HepG2 (cell line): ENCODE data around the gene TRIM67. TPM values are rescaled to one million over a fixed set of nuclear protein-coding genes. Genes with fewer than 3 reads are reported as not detected.
A peak's percentile ranks its signal among the peaks of the same experiment; 100 is the strongest.

ENCODE experiments used
- CEBPB ChIP-seq: IDR thresholded peaks from 2 replicates; pipeline ENCODE4 v1.6.1; 2011; ENCODE audit warnings: low read depth, low read length, improper control_type of control experiment, borderline replicate concordance
- FOXP1 ChIP-seq, 2 experiments: fragments of 450-650 bp in 1 of 2; IDR thresholded peaks; 2 replicates each; pipeline ENCODE4 v1.6.1; 2017 to 2018; ENCODE audit warnings: antibody characterized with exemption in 1 of 2
- HIVEP1 ChIP-seq: sonication (generic); formaldehyde crosslinking; IDR thresholded peaks from 2 replicates; pipeline ENCODE4 v1.4.0; 2020; ENCODE audit warnings: mild to moderate bottlenecking, missing genetic modification reagents
- HNF4A ChIP-seq: sonication (generic); formaldehyde crosslinking; IDR thresholded peaks from 2 replicates; pipeline ENCODE4 v1.4.0; 2020; ENCODE audit warnings: missing genetic modification reagents
- HOXD1 ChIP-seq: sonication (generic); formaldehyde crosslinking; IDR thresholded peaks from 2 replicates; pipeline ENCODE4 v1.5.0; 2020; ENCODE audit warnings: missing genetic modification reagents
- IKZF4 ChIP-seq: sonication (generic); formaldehyde crosslinking; IDR thresholded peaks from 2 replicates; pipeline ENCODE4 v1.5.1; 2020; ENCODE audit warnings: borderline replicate concordance, mild to moderate bottlenecking, low read depth, missing genetic modification reagents; ENCODE audit errors: not compliant biosample characterization
- KAT2B ChIP-seq: fragments of 150-350 bp; IDR thresholded peaks from 2 replicates; pipeline ENCODE4 v1.6.1; 2014; ENCODE audit warnings: low read depth, low read length, borderline replicate concordance
- KLF16 ChIP-seq, 2 experiments: sonication (generic) in 1 of 2; formaldehyde crosslinking in 1 of 2; IDR thresholded peaks; 2 replicates each; pipeline versions ENCODE4 v1.6.1 to v1.8.0; 2016 to 2023; ENCODE audit warnings: missing genetic modification reagents in 2 of 2, missing compliant biosample characterization in 1 of 2
- KLF9 ChIP-seq: IDR thresholded peaks from 2 replicates; pipeline ENCODE4 v1.6.1; 2016; ENCODE audit warnings: low read depth
- MAFG ChIP-seq: sonication (generic); formaldehyde crosslinking; IDR thresholded peaks from 2 replicates; pipeline ENCODE4 v1.5.1; 2020; ENCODE audit warnings: mild to moderate bottlenecking, missing genetic modification reagents
- MTF1 ChIP-seq: sonication (generic); formaldehyde crosslinking; IDR thresholded peaks from 2 replicates; pipeline ENCODE4 v1.5.0; 2020; ENCODE audit warnings: missing genetic modification reagents
- PAF1 ChIP-seq: IDR thresholded peaks from 2 replicates; pipeline ENCODE4 v1.6.1; 2016; ENCODE audit warnings: missing genetic modification reagents, missing compliant biosample characterization
- SKI ChIP-seq: fragments of 450-650 bp; IDR thresholded peaks from one replicate; pipeline ENCODE4 v1.6.1; 2018; ENCODE audit warnings: mild to moderate bottlenecking; ENCODE audit not compliant: partially characterized antibody
- SNRNP70 ChIP-seq: fragments of 200-400 bp; formaldehyde crosslinking; IDR thresholded peaks from 2 replicates; pipeline ENCODE4 v1.6.1; 2017; ENCODE audit warnings: mild to moderate bottlenecking, low read depth, low read length, moderate library complexity
- SP2 ChIP-seq: sonication (generic); formaldehyde crosslinking; IDR thresholded peaks from 2 replicates; pipeline ENCODE4 v1.5.1; 2020; ENCODE audit warnings: mild to moderate bottlenecking, missing genetic modification reagents
- STAT5B ChIP-seq: sonication (generic); formaldehyde crosslinking; IDR thresholded peaks from 2 replicates; pipeline ENCODE4 v1.4.0; 2020; ENCODE audit warnings: missing genetic modification reagents
- ZKSCAN8 ChIP-seq: IDR thresholded peaks from 2 replicates; pipeline ENCODE4 v1.6.1; 2016; ENCODE audit warnings: borderline replicate concordance, missing genetic modification reagents, missing compliant biosample characterization
- ZMYM2 ChIP-seq: sonication (generic); formaldehyde crosslinking; IDR thresholded peaks from 2 replicates; pipeline ENCODE4 v1.8.0; 2022; ENCODE audit warnings: mild to moderate bottlenecking, missing genetic modification reagents
- ZNF121 ChIP-seq: sonication (generic); formaldehyde crosslinking; IDR thresholded peaks from 2 replicates; pipeline ENCODE4 v1.5.0; 2020; ENCODE audit warnings: mild to moderate bottlenecking, missing genetic modification reagents
- ZNF143 ChIP-seq: sonication (generic); formaldehyde crosslinking; IDR thresholded peaks from 2 replicates; pipeline ENCODE4 v1.4.0; 2020; ENCODE audit warnings: missing genetic modification reagents
- ZNF17 ChIP-seq: sonication (generic); formaldehyde crosslinking; IDR thresholded peaks from 2 replicates; pipeline ENCODE4 v1.5.0; 2020; ENCODE audit warnings: mild to moderate bottlenecking, missing genetic modification reagents
- ZNF318 ChIP-seq: sonication (generic); formaldehyde crosslinking; IDR thresholded peaks from 2 replicates; pipeline ENCODE4 v1.4.0; 2020; ENCODE audit warnings: mild to moderate bottlenecking, missing genetic modification reagents
- ZNF432 ChIP-seq: sonication (generic); formaldehyde crosslinking; IDR thresholded peaks from 2 replicates; pipeline ENCODE4 v1.5.0; 2020; ENCODE audit warnings: missing genetic modification reagents, mild to moderate bottlenecking, borderline replicate concordance
- ZNF468 ChIP-seq: sonication (generic); formaldehyde crosslinking; IDR thresholded peaks from 2 replicates; pipeline ENCODE4 v1.8.0; 2022; ENCODE audit warnings: mild to moderate bottlenecking, moderate library complexity, missing genetic modification reagents
- ZNF547 ChIP-seq: sonication (generic); formaldehyde crosslinking; IDR thresholded peaks from 2 replicates; pipeline ENCODE4 v1.5.1; 2020; ENCODE audit warnings: mild to moderate bottlenecking, missing genetic modification reagents
- polyA plus RNA-seq, 8 experiments: library from polyadenylated mRNA; depleted of rRNA in 3 of 8; stranded (reverse) in 7 of 8; unstranded in 1 of 8; fragments of >200 nt; fragmentation: Illumina TruSeq in 4 of 8; extraction: Trizol in 4 of 8; gene quantifications; 2 replicates each; pipeline versions ENCODE4 v1.2.1 to v1.2.3, GENCODE V29; 2011 to 2016; ENCODE audit warnings: low read depth in 4 of 8, missing spikeins in 1 of 8, mixed read lengths in 1 of 8; ENCODE audit not compliant: insufficient read depth in 1 of 8
- total RNA-seq, 5 experiments: library from RNA; depleted of rRNA; stranded (reverse); fragments of >200 nt; fragmentation: Illumina TruSeq; extraction: Trizol; gene quantifications; 2 replicates each; pipeline ENCODE4 v1.2.3, GENCODE V29; 2016; ENCODE audit warnings: low read depth in 1 of 5

The TRIM67 gene
- total and polyA plus RNA-seq, 2 of the 13 experiments (the other 11 are each of a cell fraction or from before 2014, with no cell fraction given), result not detected

DNA sequence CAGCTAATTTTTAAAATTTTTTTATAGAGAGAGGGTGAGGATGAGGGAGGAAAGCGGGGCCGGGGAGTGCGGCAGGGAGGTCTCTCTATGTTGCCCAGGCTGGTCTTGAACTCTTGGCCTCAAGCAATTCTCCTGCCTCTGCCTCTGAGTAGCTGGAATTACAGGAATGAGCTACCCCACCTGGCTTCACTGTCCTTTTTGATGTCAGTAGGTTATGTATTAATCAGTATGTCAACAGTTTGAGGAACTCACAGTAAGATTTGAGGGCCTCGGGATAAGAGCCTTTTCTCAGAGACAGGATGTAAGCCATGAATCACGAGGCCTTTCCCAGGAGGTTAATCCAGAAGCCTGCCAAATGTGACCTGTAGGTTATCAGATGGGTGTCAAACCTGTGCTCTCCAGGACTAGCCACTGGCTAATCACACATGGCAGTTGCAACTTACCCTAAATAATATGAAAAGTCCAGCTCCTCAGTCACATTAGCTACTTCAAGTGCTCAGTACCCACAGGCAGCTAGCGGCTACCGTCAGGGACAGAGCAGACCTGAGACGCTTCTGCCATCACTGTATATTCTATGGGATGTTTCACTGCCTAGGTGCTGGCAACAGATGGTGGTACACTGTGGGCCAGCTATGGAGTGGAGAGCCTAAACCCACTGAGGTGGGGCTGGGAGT is 33.1 kb downstream of the TRIM67 start (continued):
- TF ChIP-seq SKI, result no peak
- TF ChIP-seq ZKSCAN8, result no peak; the same call in 1 of the 2 replicates
- TF ChIP-seq HOXD1 (CRISPR knock-in tag), result no peak
- 0 out of 2 replicates have a peak, but pooled peaks have one; percentile 41 for TF ChIP-seq HIVEP1 (CRISPR knock-in tag)
- TF ChIP-seq FOXP1 (IDR thresholded peaks at IDR 0.05), result no peak
- TF ChIP-seq FOXP1 (CRISPR knock-in tag; IDR thresholded peaks at IDR 0.05), result peak; percentile 46; the same call in 1 of the 2 replicates
- peak; percentile 58 for TF ChIP-seq HNF4A (CRISPR knock-in tag)
- TF ChIP-seq SNRNP70, result no peak
- no peak for TF ChIP-seq KLF9 (CRISPR knock-in tag)
- TF ChIP-seq ZNF468 (CRISPR knock-in tag), result no peak
- TF ChIP-seq ZNF121 (CRISPR knock-in tag), result peak; percentile 81; the same call in 1 of the 2 replicates
- no peak for TF ChIP-seq PAF1 (CRISPR knock-in tag)
- TF ChIP-seq IKZF4 (CRISPR knock-in tag), result no peak
- no peak for TF ChIP-seq KAT2B
- no peak for TF ChIP-seq CEBPB
- TF ChIP-seq ZNF318, result no peak; the same call in 1 of the 2 replicates
- TF ChIP-seq MTF1 (CRISPR knock-in tag), result no peak
- 0 out of 4 replicates have a peak, but pooled peaks of 1 of the 2 experiments have one; percentile 47 for TF ChIP-seq KLF16 (CRISPR knock-in tag; IDR thresholded peaks at IDR 0.05)
- no peak for TF ChIP-seq ZNF143
- no peak for TF ChIP-seq ZNF547 (CRISPR knock-in tag)
- TF ChIP-seq ZNF17 (CRISPR knock-in tag), result no peak
- TF ChIP-seq SP2 (CRISPR knock-in tag), result no peak
- no peak for TF ChIP-seq ZNF432
- peak; percentile 83 for TF ChIP-seq ZMYM2 (CRISPR knock-in tag)
- TF ChIP-seq MAFG, result no peak
- TF ChIP-seq STAT5B, result no peak
